Breast epithelium (tissue), 4 donors: Measurements from ENCODE around the gene BFSP1. TPM values are rescaled to one million over a fixed set of nuclear protein-coding genes. Genes with fewer than 3 reads are reported as not detected.

ENCODE experiments used
- DNase-seq, 2 donors: peaks; one replicate each; pipeline ENCODE4 v3.0.0-alpha.2; 2019; ENCODE audit warnings: low spot score in 2 of 2
- H3K27ac ChIP-seq, 2 donors: fragments of 200-600 bp; sonication (generic) in 1 of 2; one replicate each; pipeline ENCODE4 v1.5.1; 2016 to 2019; ENCODE audit warnings: mild to moderate bottlenecking in 1 of 2
- H3K27me3 ChIP-seq, 2 donors: fragments of 200-600 bp; sonication (generic) in 1 of 2; one replicate each; pipeline versions ENCODE4 v1.5.1 to v1.6.0; 2017 to 2019; ENCODE audit warnings: control low read depth in 1 of 2, mild to moderate bottlenecking in 1 of 2
- H3K36me3 ChIP-seq: fragments of 200-600 bp; one replicate; pipeline ENCODE4 v1.5.1; 2019
- H3K4me1 ChIP-seq, 2 donors: fragments of 200-600 bp; sonication (generic); one replicate each; pipeline ENCODE4 v1.5.1; 2016 to 2019; ENCODE audit warnings: control low read depth in 1 of 2
- H3K4me3 ChIP-seq, 3 donors: fragments of 200-600 bp; sonication (generic); 1 replicate in 2 of 3; 2 replicates in 1 of 3; pipeline ENCODE4 v1.5.1; 2016 to 2019; ENCODE audit warnings: mild to moderate bottlenecking in 3 of 3, moderate library complexity in 2 of 3
- H3K9me3 ChIP-seq, 2 donors: fragments of 200-600 bp; sonication (generic) in 1 of 2; one replicate each; pipeline ENCODE4 v1.5.1; 2016 to 2019; ENCODE audit warnings: control low read depth in 1 of 2
- POLR2A ChIP-seq: fragments of 450-650 bp; IDR thresholded peaks from one replicate; pipeline ENCODE4 v1.6.1; 2016; ENCODE audit warnings: antibody characterized with exemption, mild to moderate bottlenecking, moderate library complexity
- POLR2AphosphoS5 ChIP-seq, 3 donors: sonication (generic); formaldehyde crosslinking; IDR thresholded peaks; one replicate each; pipeline ENCODE4 v1.6.1; 2017; ENCODE audit warnings: antibody characterized with exemption in 3 of 3
- intact Hi-C: fragments of 100-400 bp; cut with DNase I; formaldehyde crosslinking; loops from one replicate; pipeline ENCODE4 v1.15.1; 2023; ENCODE audit warnings: low total_unique reads
- total RNA-seq, 3 donors: library from RNA; depleted of rRNA; stranded (reverse); fragments of >200 nt; gene quantifications; one replicate each; pipeline ENCODE4 v1.1.0, GENCODE V29; 2016
- TF ChIP-seq, protein P1 (sequence below), 3 donors: fragments of 450-650 bp; IDR thresholded peaks; one replicate each; pipeline ENCODE4 v1.5.1; 2016 to 2017; ENCODE audit warnings: antibody characterized with exemption in 3 of 3, mild to moderate bottlenecking in 3 of 3, moderate library complexity in 3 of 3

The BFSP1 gene
- total RNA-seq, 3 donors from 2014 or later, result 0.80 to 2.8 (median 1.6) TPM

DNA sequence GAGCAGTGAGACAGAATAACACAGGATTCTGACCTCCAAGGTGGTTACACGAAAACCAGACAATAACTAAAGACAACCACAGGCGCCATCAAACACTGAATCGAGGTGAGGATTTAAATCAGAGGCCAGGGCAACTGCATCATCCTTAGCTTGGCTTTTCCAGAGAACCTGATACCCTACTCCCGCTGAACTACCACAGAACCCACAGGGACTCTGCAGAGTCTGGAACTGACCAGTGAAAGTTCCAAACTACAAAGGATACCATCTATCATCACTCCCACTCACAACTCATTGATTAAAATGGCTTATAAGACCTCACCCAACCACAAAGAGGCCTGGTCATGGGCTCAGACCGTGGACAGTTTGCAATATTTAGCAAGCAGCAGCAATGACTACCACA is 85.0 kb downstream of the BFSP1 start:
- TF ChIP-seq POLR2AphosphoS5 (IDR thresholded peaks at IDR 0.05) (no peak), POLR2A (no peak)
- TF ChIP-seq, protein P1, sequence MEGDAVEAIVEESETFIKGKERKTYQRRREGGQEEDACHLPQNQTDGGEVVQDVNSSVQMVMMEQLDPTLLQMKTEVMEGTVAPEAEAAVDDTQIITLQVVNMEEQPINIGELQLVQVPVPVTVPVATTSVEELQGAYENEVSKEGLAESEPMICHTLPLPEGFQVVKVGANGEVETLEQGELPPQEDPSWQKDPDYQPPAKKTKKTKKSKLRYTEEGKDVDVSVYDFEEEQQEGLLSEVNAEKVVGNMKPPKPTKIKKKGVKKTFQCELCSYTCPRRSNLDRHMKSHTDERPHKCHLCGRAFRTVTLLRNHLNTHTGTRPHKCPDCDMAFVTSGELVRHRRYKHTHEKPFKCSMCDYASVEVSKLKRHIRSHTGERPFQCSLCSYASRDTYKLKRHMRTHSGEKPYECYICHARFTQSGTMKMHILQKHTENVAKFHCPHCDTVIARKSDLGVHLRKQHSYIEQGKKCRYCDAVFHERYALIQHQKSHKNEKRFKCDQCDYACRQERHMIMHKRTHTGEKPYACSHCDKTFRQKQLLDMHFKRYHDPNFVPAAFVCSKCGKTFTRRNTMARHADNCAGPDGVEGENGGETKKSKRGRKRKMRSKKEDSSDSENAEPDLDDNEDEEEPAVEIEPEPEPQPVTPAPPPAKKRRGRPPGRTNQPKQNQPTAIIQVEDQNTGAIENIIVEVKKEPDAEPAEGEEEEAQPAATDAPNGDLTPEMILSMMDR (IDR thresholded peaks at IDR 0.05), result no peak
- H3K27me3 ChIP-seq, result peaks cover 0 to 29% of the 10 kb centered on the region in 2 donors
- intact Hi-C loops, result no loop called here
- H3K9me3 ChIP-seq, result no peaks in the 10 kb centered on the region
- no peak overlapping the region for H3K27ac ChIP-seq
- H3K4me1 ChIP-seq, result no peaks in the 10 kb centered on the region
- no peak for DNase-seq
- H3K36me3 ChIP-seq, result no peaks in the 10 kb centered on the region
- no peak overlapping the region for H3K4me3 ChIP-seq

DNA sequence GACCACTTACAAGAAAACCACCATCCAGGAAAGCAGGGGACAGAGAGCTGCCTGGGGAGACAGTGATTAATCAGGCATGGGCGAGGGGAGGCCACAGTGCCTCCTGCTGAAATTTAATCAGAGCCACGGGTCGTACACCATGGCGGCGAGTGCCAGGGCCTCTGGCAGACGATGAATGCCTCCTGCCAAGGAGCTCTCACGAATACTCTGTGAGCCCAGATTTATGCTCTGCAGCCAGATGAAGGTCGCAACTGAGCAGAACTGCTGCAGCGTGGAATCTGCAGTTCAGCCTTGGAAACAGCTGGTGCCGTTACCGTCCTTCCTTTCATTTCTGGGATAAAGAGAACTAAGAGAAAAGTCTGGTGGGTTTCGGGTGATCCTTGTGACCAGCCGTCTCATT is 85.6 kb downstream of the BFSP1 start:
- Histone ChIP-seq H3K27ac (no peak overlapping the region), H3K27me3 (peaks cover 0 to 30% of the 10 kb centered on the region in 2 donors), H3K4me3 (no peak overlapping the region), H3K9me3 (no peaks in the 10 kb centered on the region), H3K36me3 (no peaks in the 10 kb centered on the region), H3K4me1 (no peaks in the 10 kb centered on the region)
- no peak for DNase-seq
- intact Hi-C loops, result no loop called here
- TF ChIP-seq, protein P1 (IDR thresholded peaks at IDR 0.05), result no peak
- TF ChIP-seq POLR2A, result no peak
- TF ChIP-seq POLR2AphosphoS5 (IDR thresholded peaks at IDR 0.05), result no peak

DNA sequence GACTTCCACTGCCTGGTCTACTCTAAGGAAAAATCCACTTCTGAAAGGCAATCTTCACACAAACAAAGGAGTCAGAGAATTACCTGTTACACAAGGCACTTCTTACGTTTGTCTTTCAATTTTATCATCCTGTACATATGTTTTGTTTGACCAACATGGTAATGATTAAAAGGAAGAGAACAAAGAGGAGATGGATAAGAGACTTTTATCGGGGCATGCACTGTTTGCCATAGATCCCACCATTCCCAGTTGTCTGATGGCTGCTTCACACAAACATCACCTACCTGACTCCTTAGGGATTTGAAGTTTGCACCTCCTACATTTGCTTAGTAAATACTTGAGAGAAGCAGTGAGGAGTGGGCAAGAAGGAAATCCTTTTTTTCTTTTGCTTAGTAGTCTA is 87.1 kb downstream of the BFSP1 start:
- Histone ChIP-seq H3K27ac (no peak overlapping the region), H3K4me1 (no peaks in the 10 kb centered on the region), H3K36me3 (no peaks in the 10 kb centered on the region), H3K27me3 (peaks cover 0 to 30% of the 10 kb centered on the region in 2 donors), H3K4me3 (no peak overlapping the region), H3K9me3 (no peaks in the 10 kb centered on the region)
- DNase-seq, result no peak
- no peak for TF ChIP-seq POLR2AphosphoS5 (IDR thresholded peaks at IDR 0.05)
- TF ChIP-seq, protein P1 (IDR thresholded peaks at IDR 0.05), result no peak
- TF ChIP-seq POLR2A, result no peak
- intact Hi-C loops, result no loop called here

Other genes with a start within 250 kb of the BFSP1 start
- 100 to 1,000 TPM; 180 to 384 (median 272) TPM for gene DSTN, start 38.7 kb upstream of the BFSP1 start, total RNA-seq
- gene RRBP1, start 150.9 kb upstream of the BFSP1 start, total RNA-seq, result 10 to 100 TPM; 49.8 to 92.4 (median 78.0) TPM
- not detected for gene BANF2, start 168.6 kb upstream of the BFSP1 start, total RNA-seq